ENCODE data around the gene CENPP.

Gene CENPP

GRCh38 chr9:92381775-92382174 lies 56.0 kb downstream of the CENPP start:
- DNase-seq, result no peak

DNA sequence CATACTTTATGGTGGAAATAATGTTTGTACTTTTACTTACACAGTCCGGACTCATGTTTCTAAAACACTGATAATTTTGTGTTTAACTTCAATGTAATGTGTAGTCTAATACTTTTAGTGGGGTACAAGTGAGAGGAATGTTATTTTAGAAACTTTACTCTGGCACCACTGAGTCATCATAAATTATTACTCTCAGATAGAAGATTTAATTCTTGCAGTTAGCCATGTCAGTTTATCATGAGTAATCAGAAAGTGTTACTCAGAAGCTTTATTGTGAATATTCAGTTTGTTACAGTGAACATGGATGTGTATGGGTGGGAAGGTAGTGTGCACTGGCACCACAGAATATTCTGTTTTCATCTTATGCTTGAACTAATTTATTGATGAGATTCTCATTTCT lies 58.6 kb downstream of the CENPP start:
- no peak for DNase-seq

DNA sequence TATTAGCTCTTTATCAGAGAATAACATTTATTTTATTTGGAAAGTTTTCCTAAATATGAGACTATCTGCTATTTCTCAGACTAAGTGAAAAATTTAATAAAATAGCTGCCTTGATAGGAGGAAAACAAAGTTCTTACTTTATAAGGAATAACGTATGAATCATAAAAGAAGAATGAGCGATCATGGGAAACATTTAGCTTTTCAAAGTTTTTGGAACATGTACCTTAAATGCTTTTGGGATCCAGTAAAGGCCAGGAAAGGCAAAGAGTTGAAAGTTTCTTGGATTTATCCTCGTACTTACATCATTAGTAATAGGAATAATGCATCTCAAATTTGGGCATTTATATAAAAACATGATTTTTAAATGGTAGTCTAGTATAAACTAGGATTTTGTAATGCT lies 59.2 kb downstream of the CENPP start:
- no peak for DNase-seq

GRCh38 chr9:92385477-92385876 lies 59.7 kb downstream of the CENPP start:
- no peak for DNase-seq

DNA sequence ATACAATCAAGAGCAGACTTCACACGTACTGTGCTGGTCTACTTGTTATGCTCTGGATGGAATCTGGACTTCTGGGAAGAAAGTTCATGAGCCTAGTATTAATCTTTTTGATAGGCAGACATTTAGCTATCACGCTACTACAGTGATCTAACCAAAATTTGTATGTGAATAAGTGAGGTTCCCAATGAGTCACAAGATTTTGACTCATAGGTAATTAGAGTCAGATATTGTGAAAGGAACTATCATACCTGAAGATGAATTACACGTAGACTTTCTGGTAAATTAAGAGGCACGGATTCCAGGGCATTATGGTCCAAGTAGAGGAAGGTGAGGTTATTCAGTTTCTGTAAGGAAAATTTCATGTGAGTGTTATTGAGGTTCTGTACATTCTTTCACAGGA lies 60.2 kb downstream of the CENPP start:
- no peak for DNase-seq

DNA sequence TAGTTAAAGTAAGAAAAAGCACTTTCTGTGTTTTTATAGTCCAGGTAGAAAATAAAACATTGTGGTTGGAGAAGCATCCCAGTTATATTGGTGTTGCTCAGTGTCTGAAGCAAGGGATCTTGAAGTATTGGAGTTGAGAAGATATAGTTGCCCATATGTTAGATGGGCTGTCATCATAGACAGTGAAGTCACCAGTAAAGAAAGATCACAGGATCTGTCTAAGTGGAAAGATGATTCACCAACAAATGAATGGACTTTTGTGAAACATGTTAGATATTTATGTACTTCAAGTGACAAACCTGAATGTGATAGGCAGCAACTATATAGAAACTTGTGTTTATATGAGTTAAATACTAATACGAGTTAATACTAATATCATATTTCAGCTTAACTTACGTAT lies 66.9 kb downstream of the CENPP start:
- peak; percentile 10 to 44 (median 11) for DNase-seq

DNA sequence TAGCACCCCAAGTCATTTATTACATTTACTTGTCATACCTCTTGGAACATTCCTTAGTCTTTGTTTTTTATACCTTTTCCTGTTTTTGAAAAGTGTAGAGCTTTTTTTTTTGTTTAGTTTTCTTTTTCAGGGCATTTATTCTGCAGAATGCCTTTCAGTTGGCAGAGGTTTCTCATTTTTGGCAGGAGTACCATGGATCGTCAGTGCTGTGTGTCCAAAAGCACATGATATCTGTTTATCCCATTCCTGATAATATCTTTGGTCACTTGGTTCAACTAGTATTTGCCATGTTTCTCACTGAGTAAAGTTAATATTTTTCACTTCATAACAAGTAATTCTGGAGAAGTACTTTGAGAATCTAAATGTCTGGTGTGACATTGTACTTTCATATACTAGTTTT lies 67.9 kb downstream of the CENPP start:
- no peak for DNase-seq

DNA sequence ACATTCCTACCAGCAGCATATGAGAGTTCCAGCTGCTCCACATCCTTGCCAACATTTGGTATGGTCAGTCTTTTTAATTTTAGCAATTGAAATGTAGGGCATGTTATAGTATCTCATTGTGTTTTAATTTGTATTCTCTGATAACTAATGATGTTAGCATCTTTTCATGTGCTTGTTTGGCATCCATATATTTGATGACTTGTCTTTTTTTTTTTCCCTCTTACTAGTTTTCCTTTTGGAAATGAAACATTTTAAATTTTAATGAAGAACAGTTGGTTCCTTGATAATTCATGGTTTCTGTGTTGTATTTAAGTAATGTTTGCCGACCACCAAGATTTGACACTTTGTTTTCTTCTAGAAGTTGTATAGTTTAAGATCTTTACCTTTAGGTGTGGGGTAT lies 69.9 kb downstream of the CENPP start:
- no peak for DNase-seq

DNA sequence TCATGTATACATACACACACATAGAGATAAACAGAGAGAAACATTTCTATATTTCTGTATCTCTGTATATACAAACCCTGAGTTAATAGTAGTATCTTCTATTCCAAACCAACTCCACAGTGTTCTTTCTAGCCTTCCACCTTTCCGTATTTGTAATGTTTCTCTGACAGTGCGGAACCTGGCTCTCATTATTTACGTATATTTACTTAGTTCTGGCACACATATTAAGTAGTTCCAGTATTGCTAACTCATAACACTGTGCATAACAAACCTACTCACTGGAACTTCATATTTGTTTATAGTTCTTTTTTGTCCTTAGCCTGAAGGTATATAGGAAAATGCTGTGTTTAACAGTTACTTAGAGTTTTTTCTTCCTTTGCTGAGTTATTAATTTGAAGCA lies 72.1 kb downstream of the CENPP start:
- DNase-seq, result no peak

DNA sequence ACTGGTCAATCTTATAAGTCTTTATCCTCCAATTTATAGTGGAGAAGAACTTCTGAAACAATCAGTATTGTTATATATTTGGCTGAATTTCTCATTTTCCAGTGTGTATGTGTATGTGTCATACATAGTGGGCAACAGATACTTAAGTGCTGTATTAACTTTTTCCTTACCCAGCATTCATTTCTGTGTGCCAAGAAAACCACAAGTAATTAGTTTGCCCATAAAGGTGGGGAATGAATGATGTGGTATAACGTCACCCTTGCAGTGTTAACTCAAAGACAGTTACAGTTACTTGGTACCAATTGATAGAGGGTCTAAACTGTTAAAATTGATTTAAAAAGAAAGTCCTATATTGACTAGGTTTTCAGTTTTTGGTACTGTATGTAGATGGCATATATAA lies 76.6 kb downstream of the CENPP start:
- no peak for DNase-seq

- DNase-seq, result no peak
Observed at GRCh38 chr9:92402826-92403745, 77.3 kb downstream of the CENPP start.

DNA sequence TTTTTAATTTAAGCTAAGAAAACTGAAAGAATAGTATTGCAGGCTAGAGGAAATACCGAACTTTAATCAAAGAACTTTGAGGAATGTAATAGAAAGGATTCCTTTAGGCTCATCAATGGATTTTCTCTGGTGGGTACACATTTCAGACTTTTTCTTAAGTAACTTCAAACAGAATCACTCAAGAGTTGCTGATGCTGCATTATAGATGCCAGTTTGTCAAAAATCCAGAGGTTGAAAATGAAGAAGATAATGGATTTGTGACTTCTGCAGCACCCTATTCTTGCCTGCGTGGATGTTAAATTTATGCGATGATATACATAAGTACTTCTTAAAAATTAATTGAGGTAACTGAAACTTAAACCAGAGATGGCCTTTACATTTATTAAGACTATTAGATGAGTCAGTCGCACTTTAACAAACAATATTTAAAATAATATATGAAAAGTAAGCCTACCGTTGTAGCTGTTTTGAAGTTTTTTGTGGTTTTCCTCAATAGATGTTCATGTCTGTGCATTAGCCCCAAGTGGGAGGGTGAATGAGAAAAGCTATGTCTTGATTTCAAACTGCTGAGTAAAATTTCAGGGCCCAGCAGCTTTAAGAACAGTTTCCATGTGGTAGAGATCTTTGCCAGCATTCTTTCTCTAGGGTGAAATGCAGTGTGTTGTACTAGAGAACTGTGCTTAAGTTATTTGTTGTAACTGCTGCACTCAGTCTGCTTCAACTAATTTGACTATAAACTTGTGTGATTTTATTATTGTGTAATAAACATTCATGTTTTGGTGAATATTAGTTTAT lies 78.5 kb downstream of the CENPP start, which contains the start of gene OGN:
Gene OGN (minus strand): TSS at position 537 of the 795 bp plus-strand sequence. CDS start 1,171 bp downstream, outside the sequence.
- no peak for DNase-seq

- DNase-seq, result no peak
Observed at GRCh38 chr9:92405818-92406217, 80.1 kb downstream of the CENPP start.

- DNase-seq, result peak; percentile 84 to 90 (median 86)
Observed at GRCh38 chr9:92406477-92406876, 80.7 kb downstream of the CENPP start.

- no peak for DNase-seq
Observed at GRCh38 chr9:92407818-92408217, 82.1 kb downstream of the CENPP start.

GRCh38 chr9:92408747-92409478 lies 83.2 kb downstream of the CENPP start:
- DNase-seq, result no peak

- peak; percentile 13 to 26 (median 22) for DNase-seq
Observed at GRCh38 chr9:92411157-92411556, 85.4 kb downstream of the CENPP start.

- DNase-seq, result peak in 1 of 3 donors; percentile 12
Observed at GRCh38 chr9:92414566-92414965, 88.8 kb downstream of the CENPP start.

DNA sequence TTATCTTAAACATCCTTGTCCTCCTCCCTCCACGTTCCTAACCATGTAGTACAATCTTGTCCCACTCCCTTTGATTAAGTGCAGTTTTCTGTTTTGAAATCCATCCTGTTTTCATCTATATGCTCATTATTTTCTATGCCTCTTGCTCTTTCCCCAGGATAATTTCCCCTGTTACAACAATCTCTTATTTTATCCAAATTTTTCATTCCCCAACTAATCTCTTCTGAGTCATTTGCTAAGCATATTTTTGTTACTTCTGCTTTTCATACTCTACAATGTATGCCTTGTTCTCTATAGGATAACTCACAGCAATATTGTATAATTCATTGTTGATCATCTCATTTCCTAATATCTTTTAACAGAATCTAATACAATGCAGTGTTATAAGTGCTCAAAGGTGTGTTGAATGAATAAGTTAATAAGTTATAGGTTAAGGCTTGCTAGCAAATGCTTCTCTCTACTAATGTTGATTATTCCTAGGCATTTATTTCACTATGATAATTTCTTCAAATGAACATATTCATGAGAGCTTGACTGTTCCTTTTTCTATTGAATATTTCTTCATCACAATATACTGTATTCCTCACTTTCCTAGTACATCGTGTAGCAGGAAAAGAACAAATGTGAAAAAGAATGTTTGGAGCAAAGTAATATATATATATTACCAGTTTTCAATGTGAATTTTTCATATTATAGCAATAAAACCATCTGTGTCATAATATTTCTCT lies 97.0 kb downstream of the CENPP start:
- peak; percentile 14 to 67 (median 62) for DNase-seq

DNA sequence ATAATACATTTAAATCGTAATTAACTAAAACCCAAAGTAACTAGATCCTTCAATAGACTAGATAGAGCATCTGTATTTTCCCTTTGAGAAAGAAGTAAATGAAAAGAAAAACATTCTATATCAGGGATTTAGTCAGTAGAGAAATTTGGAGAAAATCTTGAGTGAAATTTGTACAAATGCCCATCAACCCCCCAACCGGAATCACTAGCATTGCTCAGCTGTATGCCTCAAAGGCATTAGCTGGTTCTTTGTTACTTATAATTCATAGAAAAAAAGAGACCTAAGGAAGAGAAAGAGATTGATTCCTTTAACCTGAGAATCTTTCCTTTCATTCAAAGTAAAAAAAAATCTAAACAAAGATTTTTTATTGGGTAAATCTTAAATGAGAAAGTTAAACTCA lies 97.9 kb downstream of the CENPP start:
- DNase-seq, result no peak

DNA sequence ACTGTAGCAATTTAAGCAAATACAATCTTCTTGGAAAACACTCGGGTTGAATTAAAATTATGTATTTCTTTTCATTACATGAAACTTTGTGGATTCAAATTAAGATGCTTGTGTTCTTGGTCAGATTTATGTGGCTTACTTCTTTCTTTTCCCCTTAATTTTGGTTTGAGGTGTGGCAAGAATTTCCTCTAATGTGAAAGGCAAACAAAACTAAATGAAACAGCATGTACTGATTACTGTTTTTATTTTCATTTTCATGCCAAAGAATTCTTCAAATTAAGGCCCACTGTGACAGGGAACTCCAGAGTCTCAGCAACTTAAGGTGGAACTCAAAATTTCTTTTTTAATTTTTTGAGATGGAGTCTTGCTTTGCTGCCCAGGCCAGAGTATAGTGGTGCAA lies 98.6 kb downstream of the CENPP start, which contains the start of gene OMD:
Gene OMD (minus strand): TSS at position 132 of the 400 bp plus-strand sequence. CDS start 6,913 bp downstream, outside the sequence.
- DNase-seq, result no peak

GRCh38 chr9:92425474-92425873 lies 99.7 kb downstream of the CENPP start:
- no peak for DNase-seq
